HL-60/S4 treated with retinoic acid at 250 ng/mL for 4 days and 3 days (cell line): ENCODE data around the gene TSHZ2.
"Not testable (repeated sequence)": the region's sequence is repeated elsewhere in the genome, so short reads cannot be mapped to it uniquely, and the experiment has no call there.

Experiments
- in situ Hi-C: fragments of 300-500 bp; cut with MboI; formaldehyde crosslinking; loops from 2 replicates; pipeline ENCODE4 v1.7.0; 2022; ENCODE audit warnings: low sequenced_read_pairs

TSHZ2 gene

DNA sequence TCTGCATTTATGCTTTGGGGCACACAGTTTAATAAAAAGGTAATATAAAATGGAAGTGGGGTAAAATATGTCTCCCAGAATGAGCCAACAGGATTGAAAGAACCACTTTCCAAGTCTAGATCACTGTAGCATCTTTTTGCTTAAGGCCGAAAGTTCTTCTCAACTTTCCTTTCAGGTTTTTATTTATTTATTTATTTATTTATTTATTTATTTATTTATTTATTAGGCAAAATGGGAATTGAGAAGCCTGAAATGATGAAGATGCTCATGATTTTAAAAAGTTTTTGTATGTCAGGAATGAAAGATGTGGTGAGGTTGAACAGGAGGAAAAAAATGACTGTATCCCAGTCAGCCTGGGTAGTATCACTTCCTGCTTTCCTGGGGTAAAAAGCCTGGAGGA lies 24.0 kb downstream of the TSHZ2 start:
- in situ Hi-C loops, result no loop called here

DNA sequence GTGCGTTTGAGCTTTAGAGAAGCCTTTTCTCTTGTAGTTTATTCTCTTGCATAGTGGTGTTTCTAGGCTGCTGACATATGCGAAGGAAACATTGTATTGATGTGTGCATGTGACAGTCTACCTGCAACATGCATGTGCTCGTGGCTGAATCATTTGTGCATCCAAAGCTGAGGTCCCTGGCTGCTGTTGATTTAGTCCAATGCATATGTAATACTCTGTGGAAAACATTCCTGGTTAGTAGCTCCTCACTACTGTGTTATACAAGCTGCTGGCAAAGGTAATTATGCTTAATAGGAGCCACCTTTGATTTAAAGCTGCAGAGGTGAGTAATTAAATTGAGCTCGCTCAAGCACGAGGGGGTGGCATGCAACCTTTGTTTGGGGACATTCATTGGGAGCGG lies 24.5 kb downstream of the TSHZ2 start:
- in situ Hi-C loops, result no loop called here

DNA sequence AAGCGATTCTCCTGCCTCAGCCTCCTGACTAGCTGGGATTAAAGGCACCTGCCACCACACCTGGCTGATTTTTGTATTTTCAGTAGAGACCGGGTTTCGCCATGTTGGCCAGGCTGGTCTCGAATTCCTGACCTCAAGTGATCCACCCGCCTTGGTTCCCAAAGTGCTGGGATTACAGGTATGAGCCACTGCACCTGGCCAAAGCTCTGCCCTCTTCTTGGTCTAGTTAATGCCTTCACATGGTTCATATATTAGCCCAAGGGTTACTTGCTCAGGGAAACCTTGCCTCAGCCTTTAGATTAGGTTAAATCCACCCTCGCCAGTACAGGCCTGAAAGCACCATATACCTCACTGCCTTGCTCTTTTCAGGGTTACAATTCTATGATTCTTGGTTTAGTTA lies 26.1 kb downstream of the TSHZ2 start:
- in situ Hi-C loops, result no loop called here

DNA sequence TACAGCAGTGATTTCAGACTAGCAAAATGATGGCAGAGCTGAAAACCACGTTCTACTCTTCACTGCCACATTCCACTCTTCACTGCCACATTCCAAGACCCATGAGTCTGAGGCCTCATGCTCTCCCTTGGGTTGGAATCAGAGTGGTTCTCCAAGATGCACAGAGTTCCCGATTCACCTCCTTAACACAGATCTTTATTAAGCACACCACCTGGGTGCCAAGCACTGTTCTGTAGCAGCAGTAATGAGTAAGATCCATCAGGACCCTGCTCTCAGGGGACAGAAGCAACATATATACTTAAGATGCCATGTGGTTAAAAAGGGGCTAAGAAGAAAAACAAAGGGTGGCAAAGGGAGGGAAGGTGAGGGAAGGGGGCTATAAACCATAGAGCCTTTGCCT lies 26.9 kb downstream of the TSHZ2 start:
- in situ Hi-C loops, result no loop called here

DNA sequence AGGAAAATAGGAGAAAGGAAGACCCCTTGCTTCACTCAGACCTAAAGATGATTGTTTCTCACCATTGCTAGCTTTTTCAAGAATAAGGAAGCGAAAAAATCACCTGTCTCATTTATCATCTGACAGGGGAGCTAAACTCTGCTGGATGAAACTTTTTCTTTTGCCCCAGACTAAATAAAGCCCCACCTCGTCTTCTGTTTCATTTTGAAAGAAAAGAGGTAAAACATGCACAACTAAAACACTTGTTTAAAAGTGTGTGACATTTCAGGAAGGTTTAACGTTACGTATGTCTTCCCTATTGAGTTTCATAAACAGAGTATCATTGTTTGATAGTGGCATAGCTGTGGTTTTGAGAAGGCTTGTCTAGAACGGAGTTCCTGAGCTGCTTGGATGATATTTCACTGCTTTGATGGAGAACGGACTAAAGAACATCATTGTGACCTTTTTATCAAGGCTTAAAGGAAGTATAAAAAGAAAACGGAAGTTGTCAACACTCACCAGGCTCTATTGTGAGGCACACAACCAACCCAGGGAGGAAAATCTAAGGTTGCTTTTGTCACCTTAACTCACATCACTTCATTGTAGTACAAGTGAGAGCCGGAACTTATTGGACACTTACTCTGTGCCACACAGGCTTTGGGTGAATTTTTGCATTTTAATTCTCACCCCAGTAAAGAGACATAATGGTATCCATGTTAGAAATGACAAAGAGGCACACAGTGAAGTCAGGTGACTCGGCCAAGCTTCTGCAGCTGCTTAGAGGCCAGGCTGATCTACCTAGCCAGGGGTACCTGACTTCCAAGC lies 29.5 kb downstream of the TSHZ2 start:
- in situ Hi-C loops, result no loop called here

DNA sequence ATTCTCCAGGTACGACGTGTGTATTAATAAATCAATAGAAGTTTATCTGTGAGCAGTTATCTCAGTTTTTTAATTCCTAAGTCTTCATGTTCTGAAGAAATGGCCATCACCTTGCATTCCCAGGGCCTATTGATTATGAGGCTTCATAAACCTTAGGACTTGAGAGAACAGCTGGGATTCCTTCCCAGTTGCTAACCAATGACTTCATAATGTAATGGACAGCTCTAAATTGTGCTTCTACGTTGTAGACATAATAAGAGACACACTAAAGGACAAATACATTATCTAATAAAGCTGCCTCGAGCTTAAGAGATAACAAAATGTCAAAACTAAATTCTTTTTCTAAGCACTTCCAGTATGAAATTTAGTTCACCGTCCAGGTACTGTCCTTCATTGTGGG lies 30.6 kb downstream of the TSHZ2 start:
- in situ Hi-C loops, result no loop called here

DNA sequence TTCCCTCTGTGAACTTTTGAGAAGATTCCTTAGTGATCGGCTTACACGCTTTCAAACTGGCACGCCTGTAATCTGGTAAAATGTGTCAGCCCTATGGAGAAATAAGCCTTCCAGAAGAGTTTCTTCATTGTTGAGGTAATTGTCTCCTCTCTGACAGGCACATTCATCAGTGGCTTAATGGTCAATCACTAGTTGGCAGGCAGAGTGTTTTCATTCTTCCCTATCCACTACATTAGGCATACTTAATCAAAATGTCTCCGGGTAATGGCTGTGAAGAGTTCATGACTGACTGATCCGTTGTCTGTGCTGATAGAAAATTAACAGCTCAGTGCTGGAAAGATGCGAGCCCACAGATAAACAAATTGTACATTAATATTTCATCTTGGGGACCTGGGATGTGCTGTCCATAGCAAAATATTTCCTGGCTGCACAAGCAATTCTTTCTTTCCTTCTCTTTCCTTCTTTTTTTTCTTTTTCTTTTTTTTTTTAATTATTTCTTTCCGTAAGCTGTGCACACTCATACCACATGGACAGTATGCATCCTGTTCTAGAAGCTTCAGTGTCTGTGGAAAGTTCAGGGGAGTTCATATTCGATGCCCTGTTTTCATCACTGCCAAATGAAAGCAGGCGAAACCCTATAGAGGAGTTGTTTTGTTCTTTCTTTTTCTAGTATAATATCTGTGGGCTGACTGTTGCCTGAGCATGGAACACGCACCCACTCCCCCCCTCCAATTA lies 31.4 kb downstream of the TSHZ2 start:
- in situ Hi-C loops, result no loop called here

DNA sequence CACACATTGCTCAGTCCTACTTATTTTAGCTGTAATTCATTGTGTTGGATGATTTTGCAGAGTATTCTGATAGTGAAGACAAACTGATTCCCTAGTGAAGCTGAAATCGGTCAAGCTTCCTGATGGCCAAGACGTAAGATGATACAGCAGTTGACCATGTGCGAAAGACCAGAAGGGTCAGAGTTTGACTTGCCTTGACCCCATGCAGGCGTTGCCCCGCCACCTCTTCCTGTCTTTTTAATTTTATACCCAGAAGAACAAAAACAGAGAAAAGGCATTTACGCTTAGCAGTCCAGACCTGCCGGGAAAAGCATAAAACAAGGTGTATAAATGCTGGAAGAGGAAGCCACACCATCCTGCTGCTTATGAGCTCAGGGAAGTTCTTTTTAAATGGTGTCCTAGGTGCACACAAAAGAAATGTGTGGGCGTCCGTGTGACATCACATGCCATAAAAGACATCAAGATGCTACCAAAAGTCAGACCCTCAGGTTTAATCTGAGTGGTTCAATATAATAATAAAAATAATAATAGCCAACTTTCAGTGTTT lies 32.2 kb downstream of the TSHZ2 start:
- in situ Hi-C loops, result no loop called here

DNA sequence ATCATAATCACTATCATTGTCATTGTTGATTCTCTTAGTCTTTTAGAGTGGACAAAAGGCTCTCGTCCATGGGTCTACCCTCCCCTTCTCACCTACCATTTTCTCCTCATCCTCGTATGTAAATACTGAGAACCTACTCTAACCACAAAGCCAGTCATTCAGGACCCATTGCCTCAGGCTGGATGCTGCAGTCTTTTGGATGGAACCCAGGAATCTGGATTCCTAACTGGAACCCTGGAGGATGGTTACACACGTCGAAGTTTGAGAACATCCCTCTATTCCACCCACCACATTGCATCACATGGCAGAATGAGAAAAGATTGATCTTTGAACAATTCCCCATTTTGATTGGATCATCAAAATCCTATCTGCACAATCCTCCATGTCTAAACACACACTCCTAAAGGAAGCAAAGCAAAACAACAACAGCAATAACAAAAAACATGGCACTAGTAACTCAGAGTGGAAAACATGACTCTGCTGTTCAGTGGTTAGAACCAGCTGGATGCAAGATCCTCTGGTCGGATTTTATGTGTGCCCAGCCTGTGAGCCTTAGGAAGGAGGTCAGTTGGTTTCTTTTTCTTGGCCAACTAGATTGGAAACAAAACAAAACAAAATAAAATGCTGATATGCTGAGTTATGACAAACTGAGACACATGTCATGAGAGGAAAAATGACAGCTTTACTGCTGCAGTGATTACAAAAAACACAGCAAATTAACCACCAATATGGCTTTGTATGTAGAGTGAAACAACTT lies 38.0 kb downstream of the TSHZ2 start:
- in situ Hi-C loops, result no loop called here

DNA sequence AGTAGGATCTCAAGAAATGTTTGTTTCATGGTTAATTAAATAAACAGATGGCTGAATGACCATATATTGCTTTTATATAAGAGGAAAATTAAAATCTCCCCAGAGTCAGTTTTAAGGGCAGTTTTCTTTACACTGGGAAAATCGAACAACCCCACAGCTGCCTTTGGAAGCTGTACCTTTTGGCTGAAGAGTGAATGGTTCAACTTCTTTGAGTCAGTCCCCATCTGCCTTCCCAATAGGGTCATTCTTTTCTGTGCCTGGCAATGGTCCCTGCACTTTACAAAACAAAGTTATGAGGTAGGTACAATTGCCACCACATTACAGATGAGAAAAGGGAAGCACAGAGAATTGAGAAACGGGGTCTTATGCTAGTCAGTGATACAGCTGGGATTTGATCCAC lies 39.5 kb downstream of the TSHZ2 start:
- in situ Hi-C loops, result no loop called here

DNA sequence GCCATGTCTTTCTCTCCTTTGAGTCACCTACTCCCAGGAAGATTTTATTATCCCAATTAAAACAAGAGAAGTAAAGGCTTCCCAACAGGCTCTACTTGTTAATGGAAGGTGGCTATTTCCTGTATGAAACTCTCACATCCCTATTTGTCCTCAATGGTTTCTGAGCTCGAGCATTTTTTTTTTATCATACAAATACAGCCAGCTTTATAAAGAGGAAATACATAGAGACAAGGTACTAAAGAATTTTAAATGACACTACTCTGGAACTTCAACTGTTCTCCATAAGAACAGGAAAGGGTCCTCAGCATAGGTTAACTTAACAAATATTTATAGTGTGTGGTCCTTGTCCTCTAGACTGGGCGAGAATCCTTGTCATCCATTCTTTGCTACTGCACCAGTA lies 41.0 kb downstream of the TSHZ2 start:
- in situ Hi-C loops, result no loop called here

DNA sequence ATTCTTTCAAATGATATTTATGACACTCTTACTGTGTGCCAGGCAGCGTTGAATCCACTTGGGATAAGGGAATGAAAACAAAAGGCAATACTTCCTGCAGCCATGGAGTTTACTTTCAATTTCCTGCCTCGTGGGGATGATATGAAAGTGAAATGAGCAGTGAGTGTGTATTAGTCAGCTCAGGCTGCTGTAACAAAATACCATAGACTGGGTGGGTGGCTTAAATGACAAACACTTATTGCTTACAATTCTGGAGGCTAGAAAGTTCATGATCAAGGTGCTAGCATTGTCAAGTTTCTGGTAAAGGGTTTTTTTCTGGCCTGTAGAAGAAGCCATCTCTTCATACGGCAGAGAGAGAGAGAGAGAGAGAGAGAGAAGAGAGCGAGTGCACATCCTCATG lies 41.7 kb downstream of the TSHZ2 start:
- in situ Hi-C loops, result no loop called here

DNA sequence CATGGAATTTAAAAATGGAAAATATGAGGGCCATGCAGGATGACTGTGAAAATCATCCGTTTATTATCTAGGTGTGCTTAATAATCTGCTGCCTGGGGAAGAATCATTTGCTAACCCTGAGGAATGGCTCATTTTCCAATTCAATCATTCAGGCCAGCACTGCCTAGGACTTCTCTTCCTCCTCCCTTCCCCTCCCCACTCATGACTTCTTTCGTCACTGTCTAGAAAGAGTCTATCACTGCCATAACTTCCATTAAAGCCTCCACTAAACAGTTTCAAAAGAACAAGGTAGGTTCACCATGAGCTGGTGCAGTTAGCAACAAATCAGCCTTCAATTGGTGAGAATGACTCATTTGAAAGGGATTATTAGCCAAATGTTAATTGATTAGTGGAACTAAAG lies 43.9 kb downstream of the TSHZ2 start:
- in situ Hi-C loops, result no loop called here

DNA sequence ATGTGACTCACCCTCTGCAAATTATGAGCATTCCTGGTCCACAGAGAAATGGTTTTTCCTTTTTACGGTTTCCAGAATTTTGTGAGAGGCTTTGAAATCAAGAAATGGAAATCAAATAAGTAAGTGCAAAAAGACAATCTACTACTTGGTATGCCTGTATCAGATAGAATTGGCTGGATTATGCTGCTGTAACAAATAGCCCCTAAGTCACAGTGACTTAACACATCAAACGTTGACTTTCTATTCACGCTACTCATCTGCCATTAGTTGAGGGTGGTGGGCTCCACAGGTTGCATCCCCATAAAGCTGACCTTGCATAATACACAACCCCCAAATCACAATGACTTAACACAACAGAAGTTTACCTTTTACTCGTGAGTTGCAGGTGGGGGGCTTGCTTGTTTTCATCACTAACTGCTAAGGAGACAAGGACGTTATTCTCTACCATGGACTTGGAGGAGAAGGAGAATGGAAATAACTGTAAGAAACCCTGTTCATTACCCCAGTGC lies 44.4 kb downstream of the TSHZ2 start:
- in situ Hi-C loops, result no loop called here

DNA sequence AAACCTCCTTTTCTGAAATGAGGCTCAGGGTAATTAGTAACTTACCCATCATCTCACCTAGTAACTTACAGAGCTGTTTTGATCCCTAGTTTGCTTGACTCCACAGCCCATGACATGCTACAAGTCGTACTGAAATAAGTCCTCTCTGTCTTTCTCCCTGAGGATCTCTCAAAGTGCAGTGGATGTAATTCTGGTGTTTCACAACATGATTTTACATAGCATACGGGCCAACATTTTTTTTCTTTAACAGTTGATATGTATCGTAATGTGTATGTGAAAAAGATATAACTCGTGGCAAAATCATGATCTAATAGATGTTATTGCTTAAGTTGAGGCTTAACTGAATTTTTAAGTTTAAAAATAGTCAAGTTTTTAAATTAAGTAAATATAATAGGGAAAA lies 45.0 kb downstream of the TSHZ2 start:
- in situ Hi-C loops, result no loop called here

DNA sequence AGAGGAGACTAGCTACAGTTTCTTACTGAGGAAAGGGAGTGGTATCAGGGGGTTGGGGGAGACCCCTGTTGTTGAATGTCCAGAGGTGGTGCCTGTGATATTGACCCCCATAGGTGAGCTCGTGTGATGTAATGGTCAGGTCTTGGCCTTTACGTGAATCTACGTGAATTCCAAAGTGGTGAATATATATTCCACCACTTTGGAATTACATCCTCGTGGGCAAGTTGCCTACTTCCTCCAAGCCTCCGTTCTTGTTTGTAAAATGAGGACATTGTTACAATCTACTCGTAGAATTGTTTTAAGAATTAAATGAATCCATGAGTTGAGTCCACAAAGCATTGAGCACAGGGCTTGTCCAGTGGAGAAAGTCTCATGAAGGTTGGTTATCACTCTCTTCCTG lies 47.3 kb downstream of the TSHZ2 start:
- in situ Hi-C loops, result no loop called here

DNA sequence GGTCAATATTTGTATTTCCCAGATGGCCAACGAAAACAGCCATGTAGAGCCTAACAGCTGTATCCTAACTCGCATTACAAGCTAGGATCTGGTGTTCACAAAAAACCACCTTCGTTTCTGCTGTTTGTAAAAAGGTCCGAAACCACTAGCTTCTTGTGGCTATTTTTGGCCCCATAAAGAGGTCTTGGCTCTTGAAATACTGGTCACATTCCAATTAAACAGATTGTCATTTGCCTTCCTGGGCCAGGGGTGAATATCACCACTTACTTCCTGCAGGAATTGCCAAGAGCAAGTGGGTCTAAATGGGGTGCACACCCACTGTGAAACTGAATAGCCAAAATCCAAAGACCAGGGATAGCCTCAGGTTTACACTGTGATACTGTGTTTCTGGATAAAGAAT lies 48.2 kb downstream of the TSHZ2 start:
- in situ Hi-C loops, result no loop called here

DNA sequence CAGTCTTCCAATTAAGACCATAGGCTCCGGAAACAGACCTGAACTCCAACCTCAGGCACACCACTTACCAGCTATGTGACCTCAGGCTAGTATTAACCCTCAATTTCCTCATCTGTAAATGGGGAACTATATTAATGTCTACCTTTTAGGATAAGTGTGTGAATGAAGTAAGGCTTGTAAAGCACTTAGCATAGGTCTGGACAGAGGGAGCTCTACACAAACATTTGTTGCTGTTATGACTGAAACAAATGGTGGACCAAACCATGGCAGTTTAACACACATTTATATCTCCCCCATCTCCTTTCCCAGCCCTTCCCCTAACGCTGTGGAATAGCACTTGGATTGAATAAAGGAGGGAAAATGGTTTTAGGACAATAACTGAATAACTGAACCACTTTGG lies 48.7 kb downstream of the TSHZ2 start:
- in situ Hi-C loops, result no loop called here

DNA sequence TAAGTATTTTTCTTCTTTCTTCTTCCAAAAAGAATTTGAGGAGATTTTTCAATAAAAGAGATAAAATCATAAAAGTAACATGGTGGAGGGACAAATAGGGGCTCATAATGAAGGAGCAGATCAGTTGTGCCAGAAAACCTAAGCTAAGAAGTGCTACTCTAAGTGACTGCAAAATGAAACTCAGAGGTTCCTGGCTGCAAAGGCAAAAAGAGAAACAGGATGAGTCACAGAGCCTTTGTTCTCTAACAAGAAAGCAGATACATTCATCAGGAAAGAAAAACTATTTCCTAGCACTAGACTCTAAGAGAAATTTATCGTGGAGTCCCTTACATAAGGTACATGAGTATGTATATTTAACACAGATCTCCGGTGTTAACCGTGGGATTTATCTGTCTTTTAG lies 49.8 kb downstream of the TSHZ2 start:
- in situ Hi-C loops, result no loop called here

DNA sequence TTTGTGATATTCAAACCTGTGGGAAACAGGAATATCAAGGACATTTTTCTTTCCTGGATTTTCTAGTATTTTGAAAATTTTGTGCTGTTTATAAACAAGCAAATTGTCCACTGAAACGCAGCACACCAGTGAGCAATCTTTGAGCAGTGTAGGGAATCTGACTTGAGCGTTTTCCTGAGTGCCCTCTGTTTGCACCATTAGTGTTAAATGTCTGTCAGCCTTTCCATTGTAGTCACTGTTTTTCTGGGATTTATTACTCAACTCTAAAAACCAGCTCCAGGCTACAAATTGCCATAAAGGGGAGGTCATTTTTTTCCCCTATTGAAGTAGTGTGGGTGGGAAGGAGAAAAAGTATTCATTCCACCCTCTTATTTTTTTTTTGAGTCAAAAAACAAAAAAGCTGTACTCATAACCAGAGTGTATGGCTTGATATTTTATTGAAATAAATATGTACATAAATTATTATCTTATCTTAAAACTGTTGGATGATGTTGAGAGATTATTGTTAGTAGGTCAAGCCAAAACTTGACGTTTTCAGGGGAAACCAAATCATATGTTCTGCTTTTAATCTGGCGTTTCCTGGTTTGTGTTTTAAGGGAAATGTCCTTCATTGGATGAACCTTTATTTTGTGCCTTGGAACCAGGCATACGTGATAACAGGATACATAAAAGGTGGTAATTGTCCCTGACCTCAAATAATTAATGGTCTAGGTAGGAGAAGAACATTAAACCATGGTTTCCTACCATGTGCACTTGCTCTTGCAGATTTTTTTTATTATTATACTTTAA lies 51.8 kb downstream of the TSHZ2 start:
- in situ Hi-C loops, result no loop called here

DNA sequence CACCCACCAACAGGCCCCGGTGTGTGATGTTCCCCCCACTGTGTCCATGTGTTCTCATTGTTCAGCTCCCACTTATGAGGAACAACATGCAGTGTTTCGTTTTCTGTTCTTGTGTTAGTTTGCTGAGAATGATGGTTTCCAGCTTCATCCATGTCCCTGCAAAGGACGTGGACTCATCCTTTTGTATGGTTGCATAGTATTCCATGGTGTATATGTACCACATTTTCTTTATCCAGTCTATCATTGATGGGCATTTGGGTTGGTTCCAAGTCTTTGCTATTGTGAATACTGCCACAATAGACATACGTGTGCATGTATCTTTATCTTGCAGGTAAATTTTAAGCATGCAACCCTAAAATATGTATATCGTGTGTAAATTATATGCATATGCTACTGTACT lies 52.5 kb downstream of the TSHZ2 start:
- in situ Hi-C loops, result not testable (repeated sequence)
